PC-9 (cell line): ENCODE data around the gene CAT. TPM values are rescaled to one million over a fixed set of nuclear protein-coding genes. Genes with fewer than 3 reads are reported as not detected.

Source experiments
- BruUV-seq: library from RNA; stranded (reverse); fragments of 400-500 nt; replicated peaks from 2 replicates; lab custom pipeline; 2021; lab: Mats Ljungman, UMichigan
- CTCF ChIA-PET: fragments of 300-600 bp; sonication (Branson Sonifier 250); formaldehyde crosslinking; loops from one replicate; lab custom pipeline; 2022; ENCODE audit warnings: antibody characterized with exemption; lab: Charles Lee
- POLR2A ChIA-PET: fragments of 300-600 bp; sonication (Branson Sonifier 250); formaldehyde crosslinking; loops from one replicate; lab custom pipeline; 2022; ENCODE audit warnings: antibody characterized with exemption; ENCODE audit not compliant: unreplicated experiment; lab: Charles Lee
- DNase-seq, 2 experiments: peaks; one replicate each; pipeline versions ENCODE4 v3.0.0 to v3.0.0-alpha.2; 2015 to 2022; ENCODE audit warnings: mixed read lengths in 1 of 2
- H2AFZ ChIP-seq: fragments of 200-600 bp; sonication (generic); 2 replicates; pipeline ENCODE4 v1.8.1; 2017; ENCODE audit warnings: antibody characterized with exemption
- H3F3A ChIP-seq: fragments of 200-600 bp; sonication (generic); 2 replicates; pipeline ENCODE4 v1.8.1; 2017; ENCODE audit warnings: antibody characterized with exemption, mild to moderate bottlenecking, low read depth; ENCODE audit not compliant: insufficient read depth
- H3K27ac ChIP-seq: fragments of 200-600 bp; sonication (generic); 2 replicates; pipeline ENCODE4 v1.6.1; 2016; ENCODE audit warnings: mixed run types
- H3K27me3 ChIP-seq: fragments of 200-600 bp; sonication (generic); 2 replicates; pipeline ENCODE4 v1.6.1; 2016; ENCODE audit warnings: low read depth, mixed run types; ENCODE audit not compliant: insufficient read depth
- H3K36me3 ChIP-seq: fragments of 200-600 bp; sonication (generic); 2 replicates; pipeline ENCODE4 v1.6.1; 2016; ENCODE audit warnings: low read depth, mixed run types
- H3K4me1 ChIP-seq: fragments of 200-600 bp; sonication (generic); replicated peaks from 2 replicates; pipeline ENCODE4 v1.6.1; 2016; ENCODE audit warnings: mixed run types; ENCODE audit not compliant: insufficient read depth
- H3K4me2 ChIP-seq: fragments of 200-600 bp; sonication (generic); 2 replicates; pipeline ENCODE4 v1.6.1; 2017; ENCODE audit warnings: mixed run types
- H3K4me3 ChIP-seq: fragments of 200-600 bp; sonication (generic); 2 replicates; pipeline ENCODE4 v1.6.1; 2016; ENCODE audit warnings: mixed run types
- H3K79me2 ChIP-seq: fragments of 200-600 bp; sonication (generic); 2 replicates; pipeline ENCODE4 v1.6.1; 2017; ENCODE audit warnings: low read depth, mixed run types
- H3K9me2 ChIP-seq: fragments of 200-600 bp; sonication (generic); 2 replicates; pipeline ENCODE4 v1.8.1; 2017; ENCODE audit warnings: mild to moderate bottlenecking; ENCODE audit not compliant: insufficient read depth
- H3K9me3 ChIP-seq: fragments of 200-600 bp; sonication (generic); 2 replicates; pipeline ENCODE4 v1.8.1; 2016; ENCODE audit warnings: low read depth; ENCODE audit not compliant: insufficient read depth
- H4K20me1 ChIP-seq: fragments of 200-600 bp; sonication (generic); 2 replicates; pipeline ENCODE4 v1.8.1; 2017; ENCODE audit not compliant: insufficient read depth
- EZH2 ChIP-seq: fragments of 200-600 bp; sonication (generic); IDR thresholded peaks from 2 replicates; pipeline ENCODE4 v1.8.0; 2017; ENCODE audit warnings: antibody characterized with exemption, low read depth
- intact Hi-C: fragments of 100-400 bp; cut with micrococcal nuclease; formaldehyde crosslinking; loops from one replicate; pipeline ENCODE4 v1.10.0; 2022; ENCODE audit not compliant: unreplicated experiment
- total RNA-seq: library from RNA; stranded (reverse); gene quantifications from 2 replicates; pipeline ENCODE4 v1.2.3, GENCODE V29; 2021
- TF ChIP-seq, protein P1 (sequence below): fragments of 200-600 bp; sonication (generic); conservative IDR thresholded peaks from 2 replicates; pipeline ENCODE4 v1.6.1; 2017; ENCODE audit warnings: mixed run types, antibody characterized with exemption, mild to moderate bottlenecking, moderate library complexity

CAT gene
- total RNA-seq, 1 experiment from 2014 or later: 63.4 TPM

DNA sequence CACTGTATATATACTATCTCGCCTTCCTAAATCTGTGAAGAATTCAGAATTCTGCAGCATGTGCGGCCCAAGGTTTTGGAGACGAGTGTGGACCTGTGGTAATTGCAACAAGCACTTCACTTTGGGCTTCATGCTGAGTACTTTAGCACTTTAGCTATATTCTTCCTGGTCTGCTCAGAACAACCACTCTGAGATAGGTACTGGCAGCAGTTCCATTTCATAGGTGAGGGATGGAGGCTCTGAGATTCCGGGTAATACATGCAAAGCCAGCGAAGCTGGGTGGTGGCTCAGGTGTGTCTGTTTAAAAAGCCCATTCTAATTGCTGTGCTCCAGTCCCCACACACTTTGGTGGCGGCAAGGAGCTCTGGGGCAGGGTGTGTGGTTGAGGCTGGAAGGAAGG, 68.4 kb downstream of the CAT start:
- Histone ChIP-seq H3K36me3 (no peaks in the 10 kb centered on the region), H3K9me3 (no peaks in the 10 kb centered on the region), H4K20me1 (no peaks in the 10 kb centered on the region), H3K4me1 (peaks cover 22% of the 10 kb centered on the region), H3K4me3 (no peak overlapping the region), H3K79me2 (no peaks in the 10 kb centered on the region), H3K9me2 (no peaks in the 10 kb centered on the region), H3F3A (peaks cover 17% of the 10 kb centered on the region), H3K27me3 (no peaks in the 10 kb centered on the region), H2AFZ (no peak overlapping the region), H3K4me2 (no peak overlapping the region), H3K27ac (no peak overlapping the region)
- TF ChIP-seq, protein P1, sequence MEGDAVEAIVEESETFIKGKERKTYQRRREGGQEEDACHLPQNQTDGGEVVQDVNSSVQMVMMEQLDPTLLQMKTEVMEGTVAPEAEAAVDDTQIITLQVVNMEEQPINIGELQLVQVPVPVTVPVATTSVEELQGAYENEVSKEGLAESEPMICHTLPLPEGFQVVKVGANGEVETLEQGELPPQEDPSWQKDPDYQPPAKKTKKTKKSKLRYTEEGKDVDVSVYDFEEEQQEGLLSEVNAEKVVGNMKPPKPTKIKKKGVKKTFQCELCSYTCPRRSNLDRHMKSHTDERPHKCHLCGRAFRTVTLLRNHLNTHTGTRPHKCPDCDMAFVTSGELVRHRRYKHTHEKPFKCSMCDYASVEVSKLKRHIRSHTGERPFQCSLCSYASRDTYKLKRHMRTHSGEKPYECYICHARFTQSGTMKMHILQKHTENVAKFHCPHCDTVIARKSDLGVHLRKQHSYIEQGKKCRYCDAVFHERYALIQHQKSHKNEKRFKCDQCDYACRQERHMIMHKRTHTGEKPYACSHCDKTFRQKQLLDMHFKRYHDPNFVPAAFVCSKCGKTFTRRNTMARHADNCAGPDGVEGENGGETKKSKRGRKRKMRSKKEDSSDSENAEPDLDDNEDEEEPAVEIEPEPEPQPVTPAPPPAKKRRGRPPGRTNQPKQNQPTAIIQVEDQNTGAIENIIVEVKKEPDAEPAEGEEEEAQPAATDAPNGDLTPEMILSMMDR: no peak
- TF ChIP-seq EZH2: no peak
- DNase-seq: no peak
- intact Hi-C loops: no loop called here
- no TSS peak for BruUV-seq
- POLR2A ChIA-PET: no interaction called here
- CTCF ChIA-PET: no interaction called here

DNA sequence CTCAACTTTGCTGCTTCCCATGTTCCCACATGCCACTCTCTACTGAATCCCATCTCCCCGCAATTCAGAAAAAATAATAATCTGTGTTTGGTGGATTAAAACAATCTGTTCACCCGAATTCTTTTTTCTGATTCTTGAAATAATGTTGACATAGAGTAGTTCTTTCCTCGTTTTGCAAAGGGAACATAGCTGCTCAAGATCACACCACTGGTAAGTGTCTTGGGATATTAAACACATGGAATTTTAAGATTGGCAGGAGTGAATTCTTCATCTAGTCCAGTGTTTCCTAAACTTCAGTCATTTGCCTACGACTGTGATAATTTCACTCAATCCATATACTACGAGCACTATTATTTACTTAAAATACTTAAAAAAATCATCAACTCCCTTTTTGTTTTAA, 68.9 kb downstream of the CAT start:
- no peak overlapping the region for H3K4me2 ChIP-seq
- H3K4me3 ChIP-seq: no peak overlapping the region
- POLR2A ChIA-PET: no interaction called here
- intact Hi-C loops: no loop called here
- H3K27ac ChIP-seq: no peak overlapping the region
- no peaks in the 10 kb centered on the region for H3K79me2 ChIP-seq
- no peak overlapping the region for H2AFZ ChIP-seq
- no peak for DNase-seq
- H4K20me1 ChIP-seq: no peaks in the 10 kb centered on the region
- CTCF ChIA-PET: no interaction called here
- no peaks in the 10 kb centered on the region for H3K9me3 ChIP-seq
- peaks cover 12% of the 10 kb centered on the region for H3F3A ChIP-seq
- H3K27me3 ChIP-seq: no peaks in the 10 kb centered on the region
- TF ChIP-seq EZH2: no peak
- TF ChIP-seq, protein P1: no peak
- H3K4me1 ChIP-seq: peaks cover 18% of the 10 kb centered on the region
- BruUV-seq: no TSS peak
- H3K36me3 ChIP-seq: no peaks in the 10 kb centered on the region
- no peaks in the 10 kb centered on the region for H3K9me2 ChIP-seq

DNA sequence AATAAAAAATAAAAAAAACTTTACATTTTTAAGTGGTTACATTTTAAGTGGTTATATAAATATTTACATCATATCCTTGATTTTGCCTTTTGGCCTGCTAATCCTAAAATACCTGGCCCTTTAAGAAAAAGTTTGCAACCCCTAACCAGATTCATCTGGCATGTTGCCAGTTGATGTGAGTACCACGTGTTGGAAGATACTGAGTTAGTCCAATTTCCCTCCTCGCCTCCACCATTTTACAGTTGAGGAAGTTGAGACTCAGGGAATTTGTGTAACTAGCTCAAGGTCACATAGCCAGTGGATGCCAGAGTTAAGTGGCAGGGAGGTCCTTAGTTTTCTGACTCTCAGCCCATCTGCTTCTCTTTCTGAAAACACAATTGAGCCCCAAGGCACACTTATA, 69.8 kb downstream of the CAT start:
- Histone ChIP-seq H3K36me3 (no peaks in the 10 kb centered on the region), H3K27me3 (no peaks in the 10 kb centered on the region), H3K79me2 (no peaks in the 10 kb centered on the region), H3F3A (peaks cover 8% of the 10 kb centered on the region; the same call in 1 of the 2 replicates), H3K9me3 (no peaks in the 10 kb centered on the region), H2AFZ (no peak overlapping the region), H3K4me2 (no peak overlapping the region), H3K4me3 (no peak overlapping the region), H4K20me1 (no peaks in the 10 kb centered on the region), H3K9me2 (no peaks in the 10 kb centered on the region), H3K27ac (no peak overlapping the region), H3K4me1 (peaks cover 15% of the 10 kb centered on the region)
- TF ChIP-seq, protein P1: no peak
- no peak for TF ChIP-seq EZH2
- no TSS peak for BruUV-seq
- POLR2A ChIA-PET: no interaction called here
- intact Hi-C loops: no loop called here
- no peak for DNase-seq
- CTCF ChIA-PET: no interaction called here
